DOHH2 (cell line): Measurements from ENCODE around the gene PITX2.

Experiments used
- H3F3A ChIP-seq: fragments of 200-600 bp; sonication (generic), shearing (Covaris generic); 2 replicates; pipeline ENCODE4 v1.6.0; 2016; ENCODE audit warnings: antibody characterized with exemption, mild to moderate bottlenecking; ENCODE audit not compliant: control insufficient read depth, insufficient read depth
- H3K27ac ChIP-seq: fragments of 200-600 bp; sonication (generic); 2 replicates; pipeline ENCODE4 v1.5.1; 2014; ENCODE audit warnings: low read depth, mild to moderate bottlenecking, low read length, moderate library complexity
- H3K27me3 ChIP-seq: fragments of 200-600 bp; sonication (generic); 2 replicates; pipeline ENCODE4 v1.6.1; 2014; ENCODE audit warnings: mild to moderate bottlenecking, low read length, mixed read lengths; ENCODE audit not compliant: control insufficient read depth
- H3K36me3 ChIP-seq: fragments of 200-600 bp; sonication (generic); 2 replicates; pipeline ENCODE4 v1.6.1; 2014; ENCODE audit warnings: mild to moderate bottlenecking, low read length, moderate library complexity, mixed read lengths; ENCODE audit not compliant: control insufficient read depth
- H3K4me1 ChIP-seq: fragments of 200-600 bp; sonication (generic); 2 replicates; pipeline ENCODE4 v1.6.1; 2014; ENCODE audit warnings: mild to moderate bottlenecking, low read length, mixed read lengths; ENCODE audit not compliant: control insufficient read depth
- H3K4me2 ChIP-seq: fragments of 200-600 bp; sonication (generic); 2 replicates; pipeline ENCODE4 v1.6.0; 2014; ENCODE audit warnings: mild to moderate bottlenecking, low read length, moderate library complexity
- H3K4me3 ChIP-seq: fragments of 200-600 bp; sonication (generic); 2 replicates; pipeline ENCODE4 v1.5.1; 2014; ENCODE audit warnings: mild to moderate bottlenecking, low read length, mixed read lengths
- H3K79me2 ChIP-seq: fragments of 200-600 bp; sonication (generic); 2 replicates; pipeline ENCODE4 v1.6.1; 2014; ENCODE audit warnings: mild to moderate bottlenecking, low read length, mixed read lengths; ENCODE audit not compliant: control insufficient read depth
- H3K9me2 ChIP-seq: fragments of 200-600 bp; sonication (generic); replicated peaks from 2 replicates; pipeline ENCODE4 v1.6.1; 2014; ENCODE audit warnings: mild to moderate bottlenecking, low read length, mixed read lengths; ENCODE audit not compliant: control insufficient read depth
- H3K9me3 ChIP-seq: fragments of 200-600 bp; sonication (generic); 2 replicates; pipeline ENCODE4 v1.6.1; 2014; ENCODE audit warnings: antibody characterized with exemption, low read length, mixed read lengths; ENCODE audit not compliant: control insufficient read depth, insufficient read depth
- H4K20me1 ChIP-seq: fragments of 200-600 bp; sonication (generic); 2 replicates; pipeline ENCODE4 v1.6.0; 2014; ENCODE audit warnings: low read depth, mild to moderate bottlenecking, antibody characterized with exemption, low read length, moderate library complexity; ENCODE audit not compliant: control insufficient read depth, insufficient read depth
- CTCF ChIP-seq: fragments of 200-600 bp; sonication (generic); IDR thresholded peaks from one replicate; pipeline ENCODE4 v1.5.1; 2014; ENCODE audit warnings: antibody characterized with exemption, mild to moderate bottlenecking, low read depth, low read length; ENCODE audit not compliant: poor library complexity, severe bottlenecking
- EZH2phosphoT487 ChIP-seq: fragments of 200-600 bp; sonication (generic); IDR thresholded peaks from 2 replicates; pipeline ENCODE4 v1.6.1; 2017; ENCODE audit warnings: borderline replicate concordance, mild to moderate bottlenecking, antibody characterized with exemption, low read length, moderate library complexity, mixed read lengths

Gene PITX2

DNA sequence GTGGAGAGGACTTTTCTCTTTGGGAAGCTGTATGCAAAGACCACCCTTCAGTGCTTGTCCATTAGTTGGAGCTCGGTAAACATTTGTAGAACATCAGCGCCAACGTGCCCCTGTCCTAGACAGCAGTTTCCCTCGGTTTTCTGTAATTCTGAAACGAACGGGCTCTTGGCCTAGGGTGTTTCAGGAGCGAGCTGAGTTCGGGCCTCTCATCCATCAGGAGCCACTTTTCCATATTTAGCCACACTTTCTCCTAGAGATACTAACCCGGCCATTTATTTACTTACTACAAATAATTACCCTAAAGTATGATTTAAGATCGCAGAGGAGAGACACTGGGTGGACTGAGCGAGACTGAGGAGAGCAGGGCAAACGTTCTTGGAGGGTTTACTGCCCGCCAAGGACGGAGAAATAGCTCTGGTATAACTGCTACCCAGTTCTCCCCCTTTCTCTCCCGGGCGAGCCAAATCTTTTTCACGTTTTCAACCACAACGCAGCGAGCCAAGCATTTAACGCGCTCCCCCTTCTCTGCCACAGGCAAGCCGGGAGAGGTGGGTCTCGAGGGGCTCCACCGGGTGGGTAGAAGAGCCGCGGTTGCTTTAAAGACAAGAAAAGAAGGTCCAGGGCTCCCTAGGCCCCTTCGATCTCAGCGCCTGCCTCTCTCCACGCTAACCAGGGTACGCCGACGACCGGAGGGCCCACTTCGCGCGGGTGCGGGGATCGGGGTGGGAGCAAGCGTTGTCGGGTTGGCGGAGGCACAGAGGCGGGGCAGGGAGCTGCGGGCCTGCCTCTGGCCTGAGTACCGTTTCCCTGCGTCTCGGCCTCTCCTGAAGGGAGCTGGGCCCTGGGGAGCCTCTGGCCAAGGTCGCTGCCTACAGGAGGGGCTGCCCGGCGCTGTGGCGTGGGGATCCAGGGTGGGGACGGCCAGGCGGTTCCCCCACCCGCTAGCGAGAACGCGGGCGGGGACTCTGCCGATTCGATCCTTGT, 10.8 kb upstream of the PITX2 start:
- Histone ChIP-seq H3K27me3 (no peaks in the 10 kb centered on the region), H3K36me3 (no peaks in the 10 kb centered on the region), H4K20me1 (no peaks in the 10 kb centered on the region), H3K4me2 (no peak overlapping the region), H3K4me3 (no peak overlapping the region), H3K79me2 (no peaks in the 10 kb centered on the region), H3K9me2 (no peaks in the 10 kb centered on the region), H3F3A (no peaks in the 10 kb centered on the region), H3K9me3 (peaks cover 9% of the 10 kb centered on the region), H3K27ac (no peak overlapping the region), H3K4me1 (no peaks in the 10 kb centered on the region)
- TF ChIP-seq EZH2phosphoT487 (no peak), CTCF (no peak)

DNA sequence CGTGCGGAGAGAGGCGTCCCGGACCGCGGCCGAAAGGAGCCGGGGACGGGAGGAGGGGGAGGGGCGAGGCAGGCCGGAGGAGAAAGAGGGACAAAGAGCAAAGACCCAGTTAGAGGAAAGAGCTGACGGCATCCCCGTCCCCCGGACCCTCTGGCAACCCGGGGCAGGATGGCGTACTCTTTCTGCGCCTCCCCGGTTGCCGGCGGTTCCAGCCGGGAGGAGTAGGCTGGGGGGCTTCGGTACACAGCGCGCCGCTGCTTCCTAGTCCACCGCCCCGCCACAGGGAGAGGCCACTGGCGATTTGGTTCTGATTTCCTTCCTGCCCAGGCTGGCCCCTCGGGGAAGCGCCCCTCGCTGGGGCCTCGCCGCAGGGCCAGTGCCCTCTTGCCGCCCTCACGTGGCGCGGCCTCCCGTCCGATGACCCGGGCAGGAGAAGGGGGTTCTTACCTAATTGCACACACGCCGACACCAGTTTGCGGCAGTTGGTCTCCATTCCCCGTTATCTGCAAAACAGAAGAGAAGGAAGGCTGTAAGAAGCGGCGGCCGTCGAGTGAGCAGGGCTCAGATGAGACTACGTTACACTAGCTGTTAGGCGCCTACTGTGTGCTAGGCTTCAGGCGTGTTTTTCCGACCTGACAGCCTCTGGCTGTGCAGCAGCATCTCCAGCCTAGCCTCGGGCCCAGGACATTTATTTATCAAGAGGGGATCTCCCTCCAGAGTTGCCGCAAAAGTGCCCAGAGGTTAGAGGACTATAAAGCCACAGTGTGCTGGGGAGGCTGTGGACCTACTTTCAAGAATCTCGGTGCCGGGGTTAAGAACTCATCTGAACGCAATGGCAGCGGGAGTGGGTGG, 9.9 kb upstream of the PITX2 start:
- Histone ChIP-seq H3K79me2 (no peaks in the 10 kb centered on the region), H3K27ac (no peak overlapping the region), H3K36me3 (no peaks in the 10 kb centered on the region), H3K4me1 (no peaks in the 10 kb centered on the region), H3K9me3 (peaks cover 14% of the 10 kb centered on the region), H3K4me2 (no peak overlapping the region), H3K9me2 (no peaks in the 10 kb centered on the region), H3K4me3 (no peak overlapping the region), H3K27me3 (no peaks in the 10 kb centered on the region), H4K20me1 (no peaks in the 10 kb centered on the region), H3F3A (no peaks in the 10 kb centered on the region)
- TF ChIP-seq EZH2phosphoT487 (no peak), CTCF (no peak)

DNA sequence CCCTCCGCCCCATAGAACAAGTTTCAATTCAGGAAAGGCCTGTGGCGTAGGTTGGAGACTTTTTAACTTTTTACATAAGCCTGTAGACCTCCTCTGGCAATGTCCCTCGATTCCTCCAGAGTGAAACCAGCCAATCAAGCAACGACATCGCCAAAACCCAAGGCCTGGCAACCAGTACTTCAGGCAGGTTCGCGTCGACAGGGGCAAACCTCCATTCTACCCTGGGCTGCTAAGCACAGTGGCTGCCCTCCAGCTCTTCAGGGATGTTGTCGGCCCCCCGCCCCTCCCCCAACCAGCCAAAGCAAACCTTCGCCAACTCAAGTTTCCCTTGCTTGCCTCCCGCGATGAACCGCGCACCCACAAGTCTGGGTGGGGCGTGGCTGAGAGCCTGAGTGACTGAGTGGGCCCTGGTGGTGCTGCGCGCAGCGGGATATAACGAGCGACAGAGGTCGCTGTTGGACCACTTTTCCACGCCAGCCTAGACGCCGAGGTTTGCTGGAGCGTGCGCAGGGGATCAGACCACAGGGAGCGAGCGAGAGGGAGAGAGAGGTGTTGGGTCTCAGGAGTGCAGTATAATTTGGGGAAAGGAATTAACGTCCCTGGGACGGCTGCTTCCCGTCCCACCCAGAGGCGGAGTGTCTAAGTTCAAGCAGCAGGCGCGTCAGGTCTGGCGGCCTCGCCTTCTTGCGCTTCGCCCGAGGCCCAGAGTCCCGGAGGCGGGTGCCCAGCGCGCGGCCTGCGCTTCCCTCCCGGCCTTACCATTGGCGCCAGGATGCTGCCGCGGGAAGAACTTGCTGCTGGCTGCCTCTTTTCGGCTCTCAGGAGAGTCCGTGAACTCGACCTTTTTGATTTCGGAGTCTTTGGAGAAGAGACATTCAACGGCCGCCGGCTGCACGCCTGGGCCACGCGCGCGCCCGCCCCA, 9.0 kb upstream of the PITX2 start:
- H3K4me1 ChIP-seq: no peaks in the 10 kb centered on the region
- peak overlapping the region; percentile 33 for H3K4me3 ChIP-seq
- H3K79me2 ChIP-seq: no peaks in the 10 kb centered on the region
- H3K9me2 ChIP-seq: no peaks in the 10 kb centered on the region
- peaks cover 2% of the 10 kb centered on the region; the same call in 1 of the 2 replicates for H3K27me3 ChIP-seq
- no peaks in the 10 kb centered on the region for H3K36me3 ChIP-seq
- no peak overlapping the region for H3K27ac ChIP-seq
- H4K20me1 ChIP-seq: no peaks in the 10 kb centered on the region
- H3K9me3 ChIP-seq: peaks cover 14% of the 10 kb centered on the region
- no peaks in the 10 kb centered on the region for H3F3A ChIP-seq
- TF ChIP-seq CTCF (peak; percentile 87), EZH2phosphoT487 (no peak)
- peak overlapping the region; percentile 30 for H3K4me2 ChIP-seq
